IPS-NIHi7 (cell line): Measurements from ENCODE around the gene WDPCP.
"Not testable (repeated sequence)": the region's sequence is repeated elsewhere in the genome, so short reads cannot be mapped to it uniquely, and the experiment has no call there.

Experiments
- DNase-seq: peaks from one replicate; pipeline ENCODE4 v3.0.0; 2012; ENCODE audit warnings: mixed read lengths; ENCODE audit errors: extremely low spot score

Gene WDPCP

GRCh38 chr2:63591566-63592175, 3.4 kb upstream of the WDPCP start:
- DNase-seq = no peak

DNA sequence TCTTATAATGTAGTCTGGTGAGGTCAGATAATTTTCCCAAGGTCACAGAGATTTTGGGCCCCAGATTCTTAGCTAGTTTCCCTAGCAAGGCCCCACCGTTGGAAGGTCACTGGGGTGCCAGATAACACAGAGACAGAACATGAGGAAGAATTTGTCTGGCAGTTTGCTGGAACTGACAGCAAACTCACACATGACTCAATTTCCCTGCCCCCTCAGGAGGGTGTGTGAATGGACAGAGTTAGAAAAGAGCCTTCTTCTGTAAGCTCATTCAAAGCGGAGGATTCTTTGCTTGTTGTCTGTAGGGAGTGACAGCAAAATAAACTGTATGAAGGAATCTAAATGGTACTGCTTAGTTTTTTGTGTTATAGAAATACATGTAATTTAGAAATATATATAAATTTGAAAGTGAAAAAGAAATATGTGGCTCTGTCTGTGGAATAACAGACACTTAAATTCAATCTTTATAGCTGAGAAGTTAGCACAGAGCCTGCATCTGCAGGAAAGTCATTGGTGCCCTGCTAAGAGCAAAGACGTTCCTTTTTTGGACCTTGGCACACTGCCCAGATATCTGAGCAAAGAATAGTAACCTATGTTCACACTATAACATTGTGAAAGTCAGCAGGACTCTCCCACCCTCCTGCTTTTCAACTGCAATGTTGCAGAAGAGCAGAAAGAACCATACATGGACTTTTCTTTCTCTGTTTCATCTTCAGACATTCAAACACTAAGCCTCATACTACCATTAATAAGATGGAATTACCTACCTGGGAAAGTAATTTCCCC, 2.5 kb upstream of the WDPCP start:
- no peak for DNase-seq

- DNase-seq = no peak
Observed at GRCh38 chr2:63589148-63589958, 1.1 kb upstream of the WDPCP start.

GRCh38 chr2:63587814-63588384, 378 bp downstream of the WDPCP start:
- DNase-seq = no peak

GRCh38 chr2:63582873-63583272, 5.4 kb downstream of the WDPCP start:
- DNase-seq = no peak

DNA sequence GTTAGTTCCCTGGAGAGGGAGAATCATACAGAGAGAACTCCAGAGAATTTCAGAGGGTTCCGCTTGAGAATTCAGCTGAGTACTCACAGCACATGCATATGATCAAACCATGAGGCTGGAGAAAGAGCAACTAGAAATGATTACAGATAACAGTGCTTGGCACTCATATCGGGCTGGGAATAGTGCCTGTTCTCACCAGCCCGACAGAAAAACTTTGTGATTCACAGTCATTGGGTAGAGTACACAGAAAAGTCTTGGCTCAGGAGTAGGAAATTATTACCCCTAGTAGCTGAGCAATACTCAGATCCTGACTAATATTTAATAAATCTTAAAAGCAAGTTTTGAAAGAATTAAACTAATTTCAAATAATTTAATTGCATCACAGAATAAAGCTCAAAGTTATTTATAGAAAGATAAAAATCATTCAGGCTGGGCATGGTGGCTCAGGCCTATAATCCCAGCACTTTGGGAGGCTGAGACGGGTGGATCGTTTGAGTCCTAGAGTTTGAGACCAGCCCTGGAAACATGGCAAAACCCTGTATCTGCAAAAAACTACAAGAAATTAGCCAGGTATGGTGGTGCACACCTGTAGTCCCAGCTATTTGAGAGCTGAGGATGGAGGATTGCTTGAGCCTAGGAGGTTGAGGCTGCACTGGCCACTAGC, 6.8 kb downstream of the WDPCP start:
- DNase-seq = no peak

GRCh38 chr2:63580651-63581297, 7.5 kb downstream of the WDPCP start:
- no peak for DNase-seq

GRCh38 chr2:63578767-63579166, 9.5 kb downstream of the WDPCP start:
- DNase-seq = no peak

DNA sequence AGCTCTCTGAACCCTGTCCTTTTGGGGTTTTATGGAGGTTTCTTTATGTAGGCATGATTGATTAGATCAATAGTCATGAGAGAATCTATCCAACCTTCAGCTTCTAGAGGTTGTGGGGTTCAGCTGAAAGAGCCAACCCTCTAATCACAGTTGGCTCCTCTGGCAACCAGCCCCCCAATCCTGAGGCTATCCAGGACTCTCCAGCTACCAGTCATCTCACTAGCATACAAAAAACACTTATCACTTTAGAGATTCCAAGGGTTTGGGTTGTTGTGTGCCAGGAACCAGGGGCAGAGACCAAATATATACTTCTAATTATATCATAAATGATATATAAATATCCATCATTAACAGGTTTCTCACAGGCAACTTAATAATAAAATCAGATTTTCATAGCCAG, 11.7 kb downstream of the WDPCP start:
- DNase-seq = no peak

DNA sequence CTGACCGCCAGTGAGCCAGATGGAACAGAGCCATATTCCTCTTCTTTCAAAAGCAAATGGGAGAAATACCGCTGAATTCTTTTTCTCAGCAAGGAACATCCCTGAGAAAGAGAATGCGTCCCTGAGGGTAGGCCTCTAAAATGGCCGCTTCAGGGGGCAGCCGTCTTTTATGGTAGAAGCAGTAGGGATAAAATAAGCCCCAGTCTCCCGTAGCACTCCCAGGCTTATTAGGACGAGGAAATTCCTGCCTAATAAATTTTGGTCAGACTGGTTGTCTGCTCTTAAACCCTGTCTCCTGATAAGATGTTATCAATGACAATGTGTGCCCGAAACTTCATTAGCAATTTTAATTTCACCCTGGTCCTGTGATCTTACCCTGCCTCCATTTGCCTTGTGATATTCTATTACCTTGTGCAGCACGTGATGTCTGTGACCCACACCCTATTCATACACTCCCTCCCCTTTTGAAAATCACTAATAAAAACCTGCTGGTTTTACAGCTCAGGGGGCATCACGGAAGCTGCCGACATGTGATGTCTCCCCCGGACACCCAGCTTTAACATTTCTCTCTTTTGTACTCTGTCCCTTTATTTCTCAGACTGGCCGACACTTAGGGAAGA, 14.4 kb downstream of the WDPCP start:
- not testable (repeated sequence) for DNase-seq

- not testable (repeated sequence) for DNase-seq
Observed at GRCh38 chr2:63573026-63573425, 15.3 kb downstream of the WDPCP start.

GRCh38 chr2:63572001-63572400, 16.3 kb downstream of the WDPCP start:
- DNase-seq = no peak

DNA sequence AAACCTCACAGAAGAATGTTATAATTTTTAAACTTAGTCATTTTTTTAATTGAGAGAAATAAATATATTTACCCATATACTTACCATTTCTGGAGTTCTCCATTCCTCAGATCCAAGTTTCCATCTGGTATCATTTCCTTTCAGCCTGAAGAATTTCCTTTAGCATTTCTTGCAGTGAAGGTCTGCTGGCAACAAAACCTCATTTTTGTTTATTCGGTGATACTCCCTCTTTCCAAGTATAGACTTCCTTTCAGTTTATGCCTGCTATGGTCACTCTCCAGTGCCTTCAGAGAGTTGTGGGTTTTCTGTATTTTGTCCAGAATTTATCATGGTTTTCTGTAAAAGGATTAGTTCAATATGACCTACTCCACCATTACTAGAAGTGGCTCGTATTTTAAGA, 17.0 kb downstream of the WDPCP start:
- DNase-seq = no peak

GRCh38 chr2:63569740-63570139, 18.5 kb downstream of the WDPCP start:
- DNase-seq = no peak

GRCh38 chr2:63562751-63563150, 25.5 kb downstream of the WDPCP start:
- DNase-seq = no peak

GRCh38 chr2:63558922-63559321, 29.4 kb downstream of the WDPCP start:
- not testable (repeated sequence) for DNase-seq

DNA sequence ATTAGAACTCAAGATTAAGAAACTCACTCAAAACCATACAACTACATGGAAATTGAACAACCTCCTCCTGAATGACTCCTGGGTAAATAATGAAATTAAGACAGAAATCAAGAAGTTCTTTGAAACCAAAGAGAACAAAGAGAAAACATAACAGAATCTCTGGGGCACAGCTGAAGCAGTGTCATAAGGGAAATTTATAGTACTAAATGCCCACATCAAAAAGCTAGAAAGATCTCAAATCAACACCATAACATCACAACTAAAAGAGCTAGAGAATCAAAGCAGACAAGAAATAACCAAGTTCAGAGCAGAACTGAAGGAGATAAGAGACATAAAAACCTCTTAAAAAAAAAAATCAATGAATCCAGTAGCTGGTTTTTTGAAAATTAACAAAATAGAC, 30.5 kb downstream of the WDPCP start:
- not testable (repeated sequence) for DNase-seq

GRCh38 chr2:63555931-63556330, 32.3 kb downstream of the WDPCP start:
- DNase-seq = no peak

GRCh38 chr2:63555299-63555698, 33.0 kb downstream of the WDPCP start:
- DNase-seq = no peak

DNA sequence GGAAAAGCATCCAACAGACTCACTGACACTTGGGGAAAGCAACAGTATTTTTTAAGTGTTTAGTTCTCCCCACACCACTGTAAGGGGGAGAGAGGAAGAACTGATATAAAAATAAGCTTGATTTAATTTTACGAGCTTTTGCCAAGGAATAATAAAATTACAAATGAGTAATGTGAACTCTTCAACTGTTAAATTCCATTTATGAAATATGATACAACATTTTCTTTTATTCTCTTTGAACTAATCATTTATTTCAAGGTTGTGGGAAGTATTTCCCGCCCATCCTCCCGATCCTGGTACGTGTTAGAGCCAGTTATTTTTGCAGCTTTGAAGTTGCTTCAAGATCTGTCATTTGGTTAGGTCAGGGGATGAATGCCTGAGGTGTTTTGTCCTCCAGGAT, 35.2 kb downstream of the WDPCP start:
- no peak for DNase-seq

- DNase-seq = no peak
Observed at GRCh38 chr2:63545023-63545422, 43.3 kb downstream of the WDPCP start.
